Activated B cell treated with CpG ODN at 0.5 μM for 24 hours (primary cell): ENCODE measurements around the gene HIVEP3. TPM values are rescaled to one million over a fixed set of nuclear protein-coding genes. Genes with fewer than 3 reads are reported as not detected.

Experiments used
- ATAC-seq: fragments of 200-7000 bp; cut with Tn5 transposase; one replicate; pipeline ENCODE4 v1.10.0; 2021; ENCODE audit warnings: low read depth, mild to moderate bottlenecking, moderate library complexity
- CTCF ChIA-PET: fragments of 350-600 bp; sonication (Branson Sonifier 250); formaldehyde crosslinking; loops from one replicate; lab custom pipeline; 2021; ENCODE audit warnings: antibody characterized with exemption; lab: Charles Lee
- POLR2A ChIA-PET: fragments of 350-600 bp; sonication (Branson Sonifier 250); formaldehyde crosslinking; loops from one replicate; lab custom pipeline; 2021; ENCODE audit warnings: antibody characterized with exemption; lab: Charles Lee
- DNase-seq: peaks from one replicate; pipeline ENCODE4 v3.0.0; 2022
- H3K27ac Mint-ChIP-seq: one replicate; pipeline ENCODE4 v1.8.0; 2020; ENCODE audit warnings: mixed read lengths
- H3K27me3 Mint-ChIP-seq: one replicate; pipeline ENCODE4 v1.8.0; 2021; ENCODE audit warnings: mixed read lengths
- H3K36me3 Mint-ChIP-seq: one replicate; pipeline ENCODE4 v1.8.0; 2021; ENCODE audit warnings: low read depth, mixed read lengths
- H3K4me1 Mint-ChIP-seq: one replicate; pipeline ENCODE4 v1.8.0; 2021; ENCODE audit warnings: mixed read lengths
- H3K4me3 Mint-ChIP-seq: one replicate; pipeline ENCODE4 v1.8.0; 2020; ENCODE audit warnings: mild to moderate bottlenecking, mixed read lengths
- H3K9me3 Mint-ChIP-seq: one replicate; pipeline ENCODE4 v1.8.0; 2020; ENCODE audit warnings: mixed read lengths
- intact Hi-C: fragments of 100-400 bp; cut with micrococcal nuclease; formaldehyde crosslinking; loops from one replicate; pipeline ENCODE4 v1.15.1; 2024
- total RNA-seq: library from RNA; stranded (reverse); gene quantifications from 2 replicates; pipeline ENCODE4 v1.2.3, GENCODE V29; 2022
- TF ChIP-seq, protein P1 (sequence below): fragments of 200-600 bp; IDR thresholded peaks from one replicate; pipeline ENCODE4 v1.8.0; 2022; ENCODE audit warnings: antibody characterized with exemption, mild to moderate bottlenecking

Gene HIVEP3
- total RNA-seq, 1 donor from 2014 or later: 14.4 TPM

- TF ChIP-seq, protein P1, sequence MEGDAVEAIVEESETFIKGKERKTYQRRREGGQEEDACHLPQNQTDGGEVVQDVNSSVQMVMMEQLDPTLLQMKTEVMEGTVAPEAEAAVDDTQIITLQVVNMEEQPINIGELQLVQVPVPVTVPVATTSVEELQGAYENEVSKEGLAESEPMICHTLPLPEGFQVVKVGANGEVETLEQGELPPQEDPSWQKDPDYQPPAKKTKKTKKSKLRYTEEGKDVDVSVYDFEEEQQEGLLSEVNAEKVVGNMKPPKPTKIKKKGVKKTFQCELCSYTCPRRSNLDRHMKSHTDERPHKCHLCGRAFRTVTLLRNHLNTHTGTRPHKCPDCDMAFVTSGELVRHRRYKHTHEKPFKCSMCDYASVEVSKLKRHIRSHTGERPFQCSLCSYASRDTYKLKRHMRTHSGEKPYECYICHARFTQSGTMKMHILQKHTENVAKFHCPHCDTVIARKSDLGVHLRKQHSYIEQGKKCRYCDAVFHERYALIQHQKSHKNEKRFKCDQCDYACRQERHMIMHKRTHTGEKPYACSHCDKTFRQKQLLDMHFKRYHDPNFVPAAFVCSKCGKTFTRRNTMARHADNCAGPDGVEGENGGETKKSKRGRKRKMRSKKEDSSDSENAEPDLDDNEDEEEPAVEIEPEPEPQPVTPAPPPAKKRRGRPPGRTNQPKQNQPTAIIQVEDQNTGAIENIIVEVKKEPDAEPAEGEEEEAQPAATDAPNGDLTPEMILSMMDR: no peak
- intact Hi-C loops: no loop called here
- Mint-ChIP-seq H3K27me3 (peaks cover 4% of the 10 kb centered on the region), H3K4me1 (no peaks in the 10 kb centered on the region), H3K27ac (no peak overlapping the region), H3K9me3 (no peaks in the 10 kb centered on the region), H3K4me3 (no peak overlapping the region), H3K36me3 (no peaks in the 10 kb centered on the region)
- ATAC-seq (no peak), DNase-seq (no peak)
- CTCF ChIA-PET: no interaction called here
- POLR2A ChIA-PET: no interaction called here
Measured at GRCh38 chr1:41479000-41479807, 439.5 kb downstream of the HIVEP3 start.

- TF ChIP-seq, protein P1: no peak
- Mint-ChIP-seq H3K9me3 (no peaks in the 10 kb centered on the region), H3K27me3 (peaks cover 5% of the 10 kb centered on the region), H3K4me3 (no peak overlapping the region), H3K4me1 (no peaks in the 10 kb centered on the region), H3K36me3 (no peaks in the 10 kb centered on the region), H3K27ac (no peak overlapping the region)
- DNase-seq (no peak), ATAC-seq (no peak)
- CTCF ChIA-PET: no interaction called here
- intact Hi-C loops: no loop called here
- POLR2A ChIA-PET: no interaction called here
Measured at GRCh38 chr1:41478118-41478748, 440.5 kb downstream of the HIVEP3 start.

DNA sequence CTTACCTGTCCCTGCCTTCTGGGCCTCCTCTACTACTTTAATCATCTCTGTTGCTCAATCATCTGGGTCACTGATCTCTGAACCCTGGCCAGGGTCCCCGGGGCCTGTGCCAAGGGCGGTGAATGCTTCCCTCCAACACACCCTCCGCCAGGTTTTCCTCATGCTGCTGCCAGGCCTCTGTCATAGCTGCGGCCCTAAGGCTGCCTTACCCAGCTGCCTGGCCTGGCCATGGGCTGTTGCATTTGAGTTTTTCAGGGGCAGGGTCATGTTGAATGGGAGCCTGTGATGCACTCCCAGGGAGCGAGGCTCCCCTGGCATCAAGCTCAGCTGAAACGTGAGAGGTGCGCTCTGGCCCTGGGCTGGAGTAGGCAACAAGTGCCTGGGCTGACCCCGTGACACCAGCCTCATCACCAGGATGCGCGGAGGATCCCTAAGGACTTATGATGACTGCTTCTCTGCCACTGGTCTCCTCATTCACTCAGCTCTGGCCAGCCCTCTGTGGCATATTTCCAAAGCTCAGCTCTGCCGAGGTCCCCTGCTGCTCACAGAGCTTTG is 441.8 kb downstream of the HIVEP3 start:
- Mint-ChIP-seq H3K27ac (no peak overlapping the region), H3K4me3 (no peak overlapping the region), H3K27me3 (peaks cover 7% of the 10 kb centered on the region), H3K4me1 (no peaks in the 10 kb centered on the region), H3K9me3 (no peaks in the 10 kb centered on the region), H3K36me3 (no peaks in the 10 kb centered on the region)
- no peak for ATAC-seq
- intact Hi-C loops: no loop called here
- TF ChIP-seq, protein P1: no peak
- ChIA-PET POLR2A (interaction anchor here (0.6 kb wide), 1 partner anchor 862 kb away, joined by 5 read pairs; no protein-coding TSS in a partner anchor), CTCF (no interaction called here)
- DNase-seq: no peak

- peaks cover 7% of the 10 kb centered on the region for H3K27me3 Mint-ChIP-seq
- TF ChIP-seq, protein P1: no peak
- H3K9me3 Mint-ChIP-seq: no peaks in the 10 kb centered on the region
- no peaks in the 10 kb centered on the region for H3K36me3 Mint-ChIP-seq
- ATAC-seq (no peak), DNase-seq (no peak)
- POLR2A ChIA-PET: no interaction called here
- intact Hi-C loops: no loop called here
- no peak overlapping the region for H3K4me3 Mint-ChIP-seq
- H3K4me1 Mint-ChIP-seq: no peaks in the 10 kb centered on the region
- CTCF ChIA-PET: no interaction called here
- H3K27ac Mint-ChIP-seq: no peak overlapping the region
Measured at GRCh38 chr1:41475859-41476567, 442.7 kb downstream of the HIVEP3 start.

DNA sequence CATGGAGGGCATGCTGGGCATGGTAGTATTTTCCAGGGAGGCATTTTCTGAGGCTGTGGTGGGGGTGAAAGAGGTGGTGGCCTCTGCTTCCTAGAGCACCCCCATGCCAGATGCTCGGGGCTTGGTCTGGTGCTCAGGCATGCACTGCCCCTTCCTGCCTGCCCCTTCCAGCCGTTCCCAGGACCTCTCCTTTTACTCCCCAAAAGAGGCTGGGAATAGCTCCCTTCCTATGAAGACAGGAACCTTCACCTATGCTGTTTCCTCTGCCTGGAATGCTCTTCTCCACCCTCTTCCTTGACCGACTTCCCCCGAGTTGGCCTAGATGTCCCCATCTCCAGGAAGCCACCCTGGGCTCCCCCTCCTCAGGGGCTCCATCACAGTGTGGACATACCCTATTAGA is 443.4 kb downstream of the HIVEP3 start:
- Mint-ChIP-seq H3K9me3 (no peaks in the 10 kb centered on the region), H3K4me3 (no peak overlapping the region), H3K36me3 (no peaks in the 10 kb centered on the region), H3K27me3 (peaks cover 7% of the 10 kb centered on the region), H3K4me1 (no peaks in the 10 kb centered on the region), H3K27ac (no peak overlapping the region)
- DNase-seq: no peak
- ChIA-PET POLR2A (no interaction called here), CTCF (no interaction called here)
- intact Hi-C loops: no loop called here
- no peak for ATAC-seq
- TF ChIP-seq, protein P1: no peak
